ENCODE measurements around the gene SFXN5.

The SFXN5 gene

DNA sequence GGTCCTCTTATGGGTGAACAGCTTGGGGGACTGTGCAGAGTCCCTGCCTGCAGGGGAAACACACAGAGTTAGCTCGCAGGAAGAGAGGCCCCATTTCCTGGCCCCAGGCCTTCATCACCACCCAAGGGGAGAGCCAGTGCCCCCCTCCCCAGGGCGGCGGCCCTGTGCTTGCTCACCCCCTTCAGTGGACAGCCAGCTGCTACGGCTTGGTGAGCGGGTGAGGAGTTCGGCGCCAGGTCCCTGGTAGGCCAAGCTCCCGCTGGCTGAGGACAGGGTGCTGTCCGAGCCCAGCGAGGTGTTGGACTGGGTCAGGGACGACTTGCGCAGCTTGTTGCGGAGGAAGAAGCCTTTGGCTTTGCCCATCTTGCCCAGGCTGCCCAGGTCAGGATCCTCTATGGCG lies 17.2 kb upstream of the SFXN5 start:
- TF ChIP-seq TAF1 (IDR thresholded peaks at IDR 0.05; ENCODE audit: borderline replicate concordance, insufficient read depth, low read length): no peak

DNA sequence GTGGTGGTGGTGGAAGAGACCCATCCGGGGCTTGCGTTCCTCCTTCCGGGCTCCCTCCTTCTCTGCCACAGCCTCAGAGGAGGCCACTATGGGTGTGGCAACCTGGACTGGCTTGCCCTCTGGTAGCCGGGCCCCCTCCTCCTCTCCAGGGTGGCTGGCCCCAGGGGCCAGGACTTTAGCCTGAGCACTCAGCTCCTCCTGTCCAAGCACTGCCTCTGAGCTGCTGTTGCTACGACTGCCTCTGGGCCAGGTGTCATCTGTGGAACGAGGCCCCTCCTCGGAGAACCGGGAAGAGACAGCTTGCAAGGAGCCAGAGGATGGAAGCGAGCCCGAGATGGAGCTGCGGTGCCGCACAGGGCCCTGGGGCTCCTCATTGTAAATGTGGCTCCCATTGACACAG lies 16.7 kb upstream of the SFXN5 start:
- TF ChIP-seq SIN3A (IDR thresholded peaks at IDR 0.05; ENCODE audit: borderline replicate concordance, insufficient read depth, low read length) (no peak), FOXP2 (optimal IDR thresholded peaks at IDR 0.05; ENCODE audit: borderline replicate concordance, extremely low read depth, extremely low read length, insufficient read depth) (no peak), POLR2AphosphoS5 (IDR thresholded peaks at IDR 0.05; ENCODE audit: low read depth, low read length) (no peak), TAF1 (IDR thresholded peaks at IDR 0.05; ENCODE audit: borderline replicate concordance, insufficient read depth, low read length) (no peak)
- TF ChIP-seq, protein P1, sequence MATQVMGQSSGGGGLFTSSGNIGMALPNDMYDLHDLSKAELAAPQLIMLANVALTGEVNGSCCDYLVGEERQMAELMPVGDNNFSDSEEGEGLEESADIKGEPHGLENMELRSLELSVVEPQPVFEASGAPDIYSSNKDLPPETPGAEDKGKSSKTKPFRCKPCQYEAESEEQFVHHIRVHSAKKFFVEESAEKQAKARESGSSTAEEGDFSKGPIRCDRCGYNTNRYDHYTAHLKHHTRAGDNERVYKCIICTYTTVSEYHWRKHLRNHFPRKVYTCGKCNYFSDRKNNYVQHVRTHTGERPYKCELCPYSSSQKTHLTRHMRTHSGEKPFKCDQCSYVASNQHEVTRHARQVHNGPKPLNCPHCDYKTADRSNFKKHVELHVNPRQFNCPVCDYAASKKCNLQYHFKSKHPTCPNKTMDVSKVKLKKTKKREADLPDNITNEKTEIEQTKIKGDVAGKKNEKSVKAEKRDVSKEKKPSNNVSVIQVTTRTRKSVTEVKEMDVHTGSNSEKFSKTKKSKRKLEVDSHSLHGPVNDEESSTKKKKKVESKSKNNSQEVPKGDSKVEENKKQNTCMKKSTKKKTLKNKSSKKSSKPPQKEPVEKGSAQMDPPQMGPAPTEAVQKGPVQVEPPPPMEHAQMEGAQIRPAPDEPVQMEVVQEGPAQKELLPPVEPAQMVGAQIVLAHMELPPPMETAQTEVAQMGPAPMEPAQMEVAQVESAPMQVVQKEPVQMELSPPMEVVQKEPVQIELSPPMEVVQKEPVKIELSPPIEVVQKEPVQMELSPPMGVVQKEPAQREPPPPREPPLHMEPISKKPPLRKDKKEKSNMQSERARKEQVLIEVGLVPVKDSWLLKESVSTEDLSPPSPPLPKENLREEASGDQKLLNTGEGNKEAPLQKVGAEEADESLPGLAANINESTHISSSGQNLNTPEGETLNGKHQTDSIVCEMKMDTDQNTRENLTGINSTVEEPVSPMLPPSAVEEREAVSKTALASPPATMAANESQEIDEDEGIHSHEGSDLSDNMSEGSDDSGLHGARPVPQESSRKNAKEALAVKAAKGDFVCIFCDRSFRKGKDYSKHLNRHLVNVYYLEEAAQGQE (IDR thresholded peaks at IDR 0.05; ENCODE audit: insufficient read depth in 1 of 2, low read depth in 2 of 2, low read length in 2 of 2): no peak

DNA sequence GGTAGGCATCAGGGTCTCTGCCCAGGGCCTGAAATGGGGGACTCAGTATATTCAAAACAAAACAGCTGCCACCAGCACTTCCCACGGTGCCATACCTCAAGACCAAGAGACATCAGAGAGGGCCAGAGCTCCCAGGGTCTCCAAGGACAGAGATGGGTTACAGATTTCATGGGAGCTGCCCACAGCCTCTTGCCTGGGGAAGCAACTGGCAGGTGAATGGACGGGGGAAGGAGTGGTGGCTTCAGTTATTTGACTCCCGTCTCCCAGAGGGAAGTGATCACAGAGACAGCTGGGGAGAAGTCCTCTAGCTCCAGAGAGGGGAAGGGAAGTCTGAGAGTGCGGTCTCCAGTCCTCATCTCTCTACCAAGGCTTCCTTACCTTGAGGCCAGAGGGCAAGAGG lies 15.8 kb upstream of the SFXN5 start:
- TF ChIP-seq SIN3A (IDR thresholded peaks at IDR 0.05; ENCODE audit: borderline replicate concordance, insufficient read depth, low read length): no peak
- TF ChIP-seq FOXP2 (optimal IDR thresholded peaks at IDR 0.05; ENCODE audit: borderline replicate concordance, extremely low read depth, extremely low read length, insufficient read depth): no peak
- TF ChIP-seq, protein P1 (IDR thresholded peaks at IDR 0.05; ENCODE audit: insufficient read depth in 1 of 2, low read depth in 2 of 2, low read length in 2 of 2): no peak
- no peak for TF ChIP-seq POLR2AphosphoS5 (IDR thresholded peaks at IDR 0.05; ENCODE audit: low read depth, low read length)
- TF ChIP-seq TAF1 (IDR thresholded peaks at IDR 0.05; ENCODE audit: borderline replicate concordance, insufficient read depth, low read length): no peak

DNA sequence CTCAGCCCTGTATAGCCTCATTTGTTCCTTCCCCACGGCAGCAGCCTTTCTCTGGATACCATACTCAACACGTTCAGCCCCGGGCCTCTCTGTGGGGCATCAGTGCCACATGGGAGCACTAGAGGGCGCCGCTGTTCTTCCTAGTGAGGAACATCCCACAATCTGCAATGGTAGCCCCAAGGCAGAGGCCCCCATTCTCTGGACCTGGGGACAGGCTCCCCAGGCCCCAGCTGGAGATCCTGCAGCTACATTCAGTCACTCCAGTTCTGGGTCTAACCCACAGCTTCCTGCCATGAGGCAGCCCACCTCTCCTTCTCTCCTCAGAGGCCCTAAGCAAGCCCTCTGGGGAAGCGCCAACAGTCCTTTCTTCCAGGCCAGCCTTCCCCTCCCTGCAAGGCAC lies 14.2 kb upstream of the SFXN5 start:
- TF ChIP-seq FOXP2 (optimal IDR thresholded peaks at IDR 0.05; ENCODE audit: borderline replicate concordance, extremely low read depth, extremely low read length, insufficient read depth): no peak
- TF ChIP-seq, protein P1 (IDR thresholded peaks at IDR 0.05; ENCODE audit: insufficient read depth in 1 of 2, low read depth in 2 of 2, low read length in 2 of 2): no peak
- TF ChIP-seq POLR2AphosphoS5 (IDR thresholded peaks at IDR 0.05; ENCODE audit: low read depth, low read length): no peak
- no peak for TF ChIP-seq SIN3A (IDR thresholded peaks at IDR 0.05; ENCODE audit: borderline replicate concordance, insufficient read depth, low read length)
- no peak for TF ChIP-seq TAF1 (IDR thresholded peaks at IDR 0.05; ENCODE audit: borderline replicate concordance, insufficient read depth, low read length)

DNA sequence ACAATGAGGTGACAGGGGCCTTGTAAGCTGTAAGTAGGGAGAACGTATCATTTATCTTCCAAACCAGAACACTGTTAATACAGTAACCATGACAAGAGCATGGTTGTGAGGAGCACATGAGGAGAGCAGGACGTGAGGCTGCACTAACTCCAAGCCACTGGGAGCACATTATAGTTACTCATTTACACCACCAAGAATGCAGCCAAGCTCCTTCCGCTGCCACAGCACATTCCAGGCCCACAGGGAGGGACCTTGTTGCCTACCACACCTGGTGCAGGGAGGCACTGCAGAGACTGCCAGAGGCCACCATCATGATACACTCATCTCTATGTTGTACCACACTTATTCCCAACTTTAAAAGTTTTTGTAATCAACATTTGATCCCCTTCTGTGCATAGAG lies 13.5 kb upstream of the SFXN5 start:
- TF ChIP-seq FOXP2 (optimal IDR thresholded peaks at IDR 0.05; ENCODE audit: borderline replicate concordance, extremely low read depth, extremely low read length, insufficient read depth) (no peak), POLR2AphosphoS5 (IDR thresholded peaks at IDR 0.05; ENCODE audit: low read depth, low read length) (no peak), SIN3A (IDR thresholded peaks at IDR 0.05; ENCODE audit: borderline replicate concordance, insufficient read depth, low read length) (no peak), TAF1 (IDR thresholded peaks at IDR 0.05; ENCODE audit: borderline replicate concordance, insufficient read depth, low read length) (no peak)
- TF ChIP-seq, protein P1 (IDR thresholded peaks at IDR 0.05; ENCODE audit: insufficient read depth in 1 of 2, low read depth in 2 of 2, low read length in 2 of 2): no peak

Data from PFSK-1 (cell line).